ENCODE results near the gene NEK10. TPM values are rescaled to one million over a fixed set of nuclear protein-coding genes. Genes with fewer than 3 reads are reported as not detected.

NEK10 gene
- total and polyA plus RNA-seq, 2 donors (not counting 3 experiments of a cell fraction or from before 2014, with no cell fraction given), result 0.32 to 5.0 TPM

DNA sequence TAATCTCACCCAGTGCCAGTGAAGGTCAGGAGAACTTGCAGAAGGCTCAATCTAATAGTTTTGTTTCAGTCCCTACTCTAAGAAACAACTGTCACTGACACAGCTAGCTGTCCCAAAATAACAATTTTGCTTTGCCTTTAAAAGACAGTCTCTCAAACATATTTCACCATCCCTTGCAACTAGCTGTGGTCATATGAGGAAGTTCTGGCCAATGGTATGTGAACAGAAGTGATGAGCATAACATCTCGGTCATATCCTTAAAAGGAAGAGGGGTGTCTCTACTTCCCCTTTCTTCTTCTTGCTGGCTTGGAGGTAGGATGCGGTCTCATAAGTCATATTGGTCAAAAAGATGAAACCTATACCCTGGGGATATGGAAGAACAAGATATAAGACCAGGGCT is 198.1 kb downstream of the NEK10 start:
- ChIA-PET CTCF (interaction anchor here (1.1 to 1.6 kb wide), 2 partner anchors 36 to 57 kb away, joined by 3 to 6 read pairs; no protein-coding TSS in a partner anchor), POLR2A (no interaction called here)
- TF ChIP-seq FOS (IDR thresholded peaks at IDR 0.05; ENCODE audit: borderline replicate concordance, insufficient read depth, low read length), result no peak
- TF ChIP-seq, protein P1, sequence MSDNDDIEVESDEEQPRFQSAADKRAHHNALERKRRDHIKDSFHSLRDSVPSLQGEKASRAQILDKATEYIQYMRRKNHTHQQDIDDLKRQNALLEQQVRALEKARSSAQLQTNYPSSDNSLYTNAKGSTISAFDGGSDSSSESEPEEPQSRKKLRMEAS (IDR thresholded peaks at IDR 0.05; ENCODE audit: insufficient read depth, insufficient read length), result no peak
- dilution Hi-C loops (cut with MboI; ENCODE audit: extremely low pct_ligation_motif_present, low sequenced_read_pairs) (no loop called here), intact Hi-C loops (cut with micrococcal nuclease) (no loop called here)
- no peaks in the 10 kb centered on the region for H3K4me1 ChIP-seq (ENCODE audit: control insufficient read depth, extremely low read depth, insufficient read depth, low read length)
- H3K9me1 ChIP-seq (replicated peaks; ENCODE audit: control insufficient read depth, extremely low read depth, insufficient read depth, low read length), result no peaks in the 10 kb centered on the region
- H3K36me3 ChIP-seq (ENCODE audit: control insufficient read depth in 2 of 2, extremely low read depth in 1 of 2, insufficient read depth in 2 of 2, low read length in 2 of 2), result no peaks in the 10 kb centered on the region
- no peak for DNase-seq (ENCODE audit: low read depth, low spot score)
- no peaks in the 10 kb centered on the region for H3K27me3 ChIP-seq (ENCODE audit: control insufficient read depth in 2 of 2, insufficient read depth in 2 of 2, low read length in 2 of 2)
- no peak overlapping the region for H3K27ac ChIP-seq (ENCODE audit: insufficient read depth, low read depth, low read length)
- no peak overlapping the region for H3K4me2 ChIP-seq (ENCODE audit: insufficient read depth, low read length)
- no peak overlapping the region for H3K9ac ChIP-seq (replicated peaks; ENCODE audit: extremely low read depth, insufficient read depth, low read length)
- FAIRE-seq, result no peak
- H3K4me3 ChIP-seq (replicated peaks in 1 of 3; ENCODE audit: insufficient read depth in 1 of 3, low read depth in 1 of 3, low read length in 3 of 3), result no peak overlapping the region
- H3K9me3 ChIP-seq (replicated peaks; ENCODE audit: control insufficient read depth, insufficient read depth, low read length), result no peaks in the 10 kb centered on the region
- H3K79me2 ChIP-seq (ENCODE audit: control insufficient read depth, insufficient read depth, low read length), result no peaks in the 10 kb centered on the region
- BruUV-seq (replicated peaks), result no TSS peak
- no peaks in the 10 kb centered on the region for H4K20me1 ChIP-seq (replicated peaks; ENCODE audit: control insufficient read depth, extremely low read depth, insufficient read depth, low read length)
- no peak overlapping the region for H2AFZ ChIP-seq (ENCODE audit: low read depth, low read length)

- Histone ChIP-seq H4K20me1 (replicated peaks; ENCODE audit: control insufficient read depth, extremely low read depth, insufficient read depth, low read length) (no peaks in the 10 kb centered on the region), H3K36me3 (ENCODE audit: control insufficient read depth in 2 of 2, extremely low read depth in 1 of 2, insufficient read depth in 2 of 2, low read length in 2 of 2) (no peaks in the 10 kb centered on the region), H3K79me2 (ENCODE audit: control insufficient read depth, insufficient read depth, low read length) (no peaks in the 10 kb centered on the region), H3K27ac (ENCODE audit: insufficient read depth, low read depth, low read length) (no peak overlapping the region), H3K4me1 (ENCODE audit: control insufficient read depth, extremely low read depth, insufficient read depth, low read length) (no peaks in the 10 kb centered on the region), H3K4me2 (ENCODE audit: insufficient read depth, low read length) (no peak overlapping the region), H3K27me3 (ENCODE audit: control insufficient read depth in 2 of 2, insufficient read depth in 2 of 2, low read length in 2 of 2) (no peaks in the 10 kb centered on the region), H3K9me1 (replicated peaks; ENCODE audit: control insufficient read depth, extremely low read depth, insufficient read depth, low read length) (no peaks in the 10 kb centered on the region), H3K9ac (replicated peaks; ENCODE audit: extremely low read depth, insufficient read depth, low read length) (no peak overlapping the region), H3K9me3 (replicated peaks; ENCODE audit: control insufficient read depth, insufficient read depth, low read length) (no peaks in the 10 kb centered on the region), H3K4me3 (replicated peaks in 1 of 3; ENCODE audit: insufficient read depth in 1 of 3, low read depth in 1 of 3, low read length in 3 of 3) (no peak overlapping the region), H2AFZ (ENCODE audit: low read depth, low read length) (no peak overlapping the region)
- TF ChIP-seq CTCF (IDR thresholded peaks at IDR 0.05; ENCODE audit: extremely low read depth in 1 of 2, insufficient read depth in 1 of 2, low read depth in 1 of 2, low read length in 2 of 2), result no peak
- TF ChIP-seq, protein P1 (IDR thresholded peaks at IDR 0.05; ENCODE audit: insufficient read depth, insufficient read length), result no peak
- no peak for TF ChIP-seq POLR2AphosphoS5 (IDR thresholded peaks at IDR 0.05; ENCODE audit: insufficient read depth, low read depth, low read length)
- no peak for TF ChIP-seq MYC (IDR thresholded peaks at IDR 0.05; ENCODE audit: low read depth, low read length)
- TF ChIP-seq FOS (IDR thresholded peaks at IDR 0.05; ENCODE audit: borderline replicate concordance, insufficient read depth, low read length), result no peak
- no peak for TF ChIP-seq GATA2 (IDR thresholded peaks at IDR 0.05; ENCODE audit: insufficient read depth, insufficient read length, low read depth, low read length)
- TF ChIP-seq POLR2A (IDR thresholded peaks at IDR 0.05; ENCODE audit: low read depth, low read length), result no peak
- TF ChIP-seq JUN (IDR thresholded peaks at IDR 0.05; ENCODE audit: borderline replicate concordance, insufficient read depth, insufficient read length, low read depth), result no peak
- TF ChIP-seq EZH2 (IDR thresholded peaks at IDR 0.05; ENCODE audit: borderline replicate concordance, low read depth, low read length, severe bottlenecking), result no peak
- POLR2A ChIA-PET, result no interaction called here
- DNase-seq (ENCODE audit: low read depth, low spot score) (no peak), FAIRE-seq (no peak)
- dilution Hi-C loops (cut with MboI; ENCODE audit: extremely low pct_ligation_motif_present, low sequenced_read_pairs), result no loop called here
- CTCF ChIA-PET, result no interaction called here
- BruUV-seq (replicated peaks), result no TSS peak
- intact Hi-C loops (cut with micrococcal nuclease), result no loop called here
Observed at GRCh38 chr3:27166888-27167287, 202.3 kb downstream of the NEK10 start.
